CD4-positive, CD25-positive, alpha-beta regulatory T cell (primary cell): ENCODE data around the gene BCLAF1. TPM values are rescaled to one million over a fixed set of nuclear protein-coding genes. Genes with fewer than 3 reads are reported as not detected.

ENCODE experiments used
- ATAC-seq, 2 donors: fragments of 150-1000 bp; cut with Tn5 transposase; one replicate each; pipeline ENCODE4 v1.10.0; 2021; ENCODE audit warnings: low read depth in 2 of 2, moderate number of reproducible peaks in 2 of 2, moderate library complexity in 1 of 2
- DNase-seq, 3 donors: peaks; one replicate each; pipeline versions ENCODE4 v3.0.0 to v3.0.0-alpha.2; 2012 to 2022; ENCODE audit warnings: mixed read lengths in 1 of 3
- H3K27ac ChIP-seq: one replicate; pipeline ENCODE4 v1.7.0; 2013; ENCODE audit warnings: mild to moderate bottlenecking, low read length; ENCODE audit not compliant: insufficient read depth, poor library complexity, severe bottlenecking
- H3K27me3 ChIP-seq: one replicate; pipeline ENCODE4 v1.7.0; 2013; ENCODE audit warnings: low read length; ENCODE audit not compliant: control insufficient read depth, insufficient read depth
- H3K36me3 ChIP-seq: one replicate; pipeline ENCODE4 v1.7.0; 2013; ENCODE audit warnings: mild to moderate bottlenecking, low read length, moderate library complexity; ENCODE audit not compliant: control insufficient read depth, insufficient read depth
- H3K4me1 ChIP-seq: 2 replicates; pipeline ENCODE4 v1.7.0; 2013; ENCODE audit warnings: mild to moderate bottlenecking, low read length; ENCODE audit not compliant: insufficient read depth, control insufficient read depth, poor library complexity, severe bottlenecking
- H3K4me3 ChIP-seq: one replicate; pipeline ENCODE4 v1.7.0; 2013; ENCODE audit warnings: low read depth, mild to moderate bottlenecking, low read length, moderate library complexity
- H3K9me3 ChIP-seq, 2 experiments: 1 replicate in 1 of 2; 2 replicates in 1 of 2; pipeline ENCODE4 v1.7.0; 2013; ENCODE audit warnings: low read length in 2 of 2, mild to moderate bottlenecking in 1 of 2, moderate library complexity in 1 of 2; ENCODE audit not compliant: control insufficient read depth in 2 of 2
- H3K27ac Mint-ChIP-seq, 3 donors: one replicate each; pipeline ENCODE4 v1.8.0; 2020 to 2022; ENCODE audit warnings: mild to moderate bottlenecking in 3 of 3, mixed read lengths in 3 of 3, moderate library complexity in 2 of 3
- H3K27me3 Mint-ChIP-seq: one replicate; pipeline ENCODE4 v1.8.0; 2022; ENCODE audit warnings: mild to moderate bottlenecking, mixed read lengths
- H3K36me3 Mint-ChIP-seq: one replicate; pipeline ENCODE4 v1.8.0; 2020; ENCODE audit warnings: mixed read lengths
- H3K4me1 Mint-ChIP-seq, 4 donors: one replicate each; pipeline ENCODE4 v1.8.0; 2020 to 2022; ENCODE audit warnings: mixed read lengths in 4 of 4, mild to moderate bottlenecking in 1 of 4
- H3K4me3 Mint-ChIP-seq, 4 donors: one replicate each; pipeline ENCODE4 v1.8.0; 2020 to 2022; ENCODE audit warnings: mild to moderate bottlenecking in 4 of 4, mixed read lengths in 4 of 4, moderate library complexity in 3 of 4
- H3K9me3 Mint-ChIP-seq, 7 donors: one replicate each; pipeline ENCODE4 v1.8.0; 2020 to 2022; ENCODE audit warnings: mixed read lengths in 7 of 7, mild to moderate bottlenecking in 3 of 7, moderate library complexity in 2 of 7
- polyA plus RNA-seq, 4 donors: library from polyadenylated mRNA; unstranded; fragments of 300-500 nt; fragmentation: Illumina TruSeq; gene quantifications; one replicate each; pipeline ENCODE4 v1.2.3, GENCODE V29; 2021
- total RNA-seq: library from RNA; stranded (reverse); gene quantifications from one replicate; pipeline ENCODE4 v1.2.3, GENCODE V29; 2022

BCLAF1 gene
- total RNA-seq (429 TPM), polyA plus RNA-seq (100 to 1,000 TPM in 2 of 4 donors, 10 to 100 TPM in 2; 80.5 to 112 (median 97.3) TPM)

DNA sequence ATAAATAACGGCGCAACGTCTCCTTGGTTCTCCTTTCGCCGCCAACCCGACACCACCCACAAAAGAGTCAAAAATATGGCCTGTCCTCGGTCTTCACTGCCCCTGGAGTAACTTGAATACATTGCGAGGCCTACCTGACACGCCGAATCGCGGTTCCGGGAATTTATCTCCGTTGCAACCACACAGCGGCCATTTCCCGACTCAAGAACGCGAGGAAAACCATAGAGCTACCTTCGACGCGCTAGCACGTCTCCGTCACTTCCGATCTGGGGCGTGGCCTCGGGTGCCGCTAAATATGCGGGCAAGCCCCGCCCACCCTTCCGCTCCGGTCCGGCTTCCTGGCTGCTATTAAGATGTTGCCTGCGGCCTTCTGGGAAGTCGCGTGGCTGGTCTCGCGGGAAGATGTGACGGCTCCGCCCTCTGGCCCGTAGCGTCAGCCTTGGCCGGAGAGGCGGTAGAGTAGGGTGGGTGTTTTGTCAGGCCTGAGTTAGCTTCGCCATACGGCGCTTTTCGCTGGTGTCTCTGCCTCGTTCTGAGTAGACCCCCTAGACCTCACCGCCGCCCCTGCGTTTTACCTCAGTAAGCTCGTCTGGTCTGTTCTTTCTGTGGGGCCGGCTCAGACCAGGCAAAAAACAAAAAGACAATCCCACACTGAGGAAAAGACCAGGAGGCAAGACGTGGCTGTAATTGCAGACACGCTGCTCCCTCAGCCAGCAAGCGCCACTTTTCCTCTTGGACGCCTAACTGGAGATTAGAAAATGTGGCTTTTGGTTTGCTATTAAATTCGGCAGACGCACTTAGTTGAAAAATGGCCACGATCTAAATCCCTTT is at the start of gene BCLAF1:
BCLAF1 (minus strand) TSS at position 268 of the 831 bp plus-strand sequence. CDS start 9,980 bp downstream, outside the sequence.
- H3K27ac Mint-ChIP-seq = peak within 1 kb of the TSS; percentile 100
- Histone ChIP-seq H3K4me1 (peaks cover 52% of the 10 kb centered on the region), H3K27me3 (no peaks in the 10 kb centered on the region), H3K9me3 (no peaks in the 10 kb centered on the region), H3K27ac (peak within 1 kb of the TSS; percentile 100), H3K36me3 (no peaks in the 10 kb centered on the region), H3K4me3 (peak within 1 kb of the TSS; percentile 95)
- ATAC-seq (peak; percentile 77 to 79), DNase-seq (peak; percentile 99 to 100 (median 100))
- H3K9me3 Mint-ChIP-seq = peaks cover 0 to 3% (median 0%) of the 10 kb centered on the region in 7 donors
- H3K36me3 Mint-ChIP-seq = peaks cover 27% of the 10 kb centered on the region
- H3K4me1 Mint-ChIP-seq = peaks cover 16 to 56% (median 38%) of the 10 kb centered on the region in 4 donors
- peak within 1 kb of the TSS; percentile 92 to 100 (median 96) for H3K4me3 Mint-ChIP-seq
- peaks cover 17% of the 10 kb centered on the region for H3K27me3 Mint-ChIP-seq

DNA sequence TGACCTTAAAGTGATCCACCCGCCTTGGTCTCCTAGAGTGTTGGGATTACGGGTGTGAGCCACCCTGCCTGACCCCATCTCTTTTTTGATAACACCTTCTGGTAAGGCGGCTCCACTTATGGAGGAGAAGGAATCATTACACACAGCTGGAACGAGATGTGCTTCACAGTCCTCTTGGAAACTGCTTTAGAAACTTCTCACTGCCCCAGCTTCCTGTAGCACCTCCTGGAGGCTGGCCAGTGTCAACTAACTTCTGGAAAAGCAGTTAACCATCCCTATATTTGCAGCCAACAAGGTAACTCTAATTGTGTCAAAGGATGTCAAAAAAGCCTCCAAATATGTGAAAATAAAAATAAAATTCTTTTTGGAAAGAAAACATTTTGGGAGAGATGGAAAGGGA is 48.8 kb upstream of the BCLAF1 start:
- Histone ChIP-seq H3K27me3 (peaks cover 2% of the 10 kb centered on the region), H3K4me3 (no peak overlapping the region), H3K27ac (no peak overlapping the region), H3K9me3 (no peaks in the 10 kb centered on the region), H3K36me3 (no peaks in the 10 kb centered on the region), H3K4me1 (no peaks in the 10 kb centered on the region)
- Mint-ChIP-seq H3K27ac (no peak overlapping the region), H3K27me3 (peaks cover 6% of the 10 kb centered on the region), H3K4me3 (no peak overlapping the region), H3K36me3 (no peaks in the 10 kb centered on the region), H3K9me3 (peaks cover 0 to 1% (median 0%) of the 10 kb centered on the region in 7 donors), H3K4me1 (no peaks in the 10 kb centered on the region)
- ATAC-seq (no peak), DNase-seq (no peak)

DNA sequence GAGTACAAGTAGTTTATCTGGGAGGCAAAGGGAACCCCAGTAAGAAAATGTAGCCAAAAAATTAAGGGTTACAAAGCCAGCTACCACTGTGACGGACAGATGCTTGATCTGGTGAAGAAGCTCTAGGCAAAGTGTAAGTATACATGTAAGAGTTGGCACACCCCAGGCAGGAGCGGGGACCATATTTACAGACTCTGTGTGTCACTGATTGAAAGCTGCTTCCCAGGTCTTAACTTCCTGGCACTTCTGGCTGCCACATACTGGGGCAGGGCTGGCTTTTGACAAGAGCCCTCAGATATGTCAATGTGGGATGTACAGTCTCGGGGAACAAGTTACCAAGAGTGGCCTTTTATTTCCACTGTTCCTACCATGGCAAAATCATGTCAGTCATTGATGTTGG is 48.0 kb upstream of the BCLAF1 start:
- ATAC-seq (no peak), DNase-seq (no peak)
- no peaks in the 10 kb centered on the region for H3K4me1 ChIP-seq
- H3K4me3 Mint-ChIP-seq = no peak overlapping the region
- H3K27ac Mint-ChIP-seq = no peak overlapping the region
- H3K4me3 ChIP-seq = no peak overlapping the region
- no peaks in the 10 kb centered on the region for H3K4me1 Mint-ChIP-seq
- H3K27me3 ChIP-seq = peaks cover under 1% of the 10 kb centered on the region
- H3K36me3 ChIP-seq = no peaks in the 10 kb centered on the region
- H3K36me3 Mint-ChIP-seq = no peaks in the 10 kb centered on the region
- H3K27me3 Mint-ChIP-seq = peaks cover 6% of the 10 kb centered on the region
- H3K9me3 ChIP-seq = no peaks in the 10 kb centered on the region
- H3K9me3 Mint-ChIP-seq = peaks cover 0 to 1% (median 0%) of the 10 kb centered on the region in 7 donors
- H3K27ac ChIP-seq = no peak overlapping the region

DNA sequence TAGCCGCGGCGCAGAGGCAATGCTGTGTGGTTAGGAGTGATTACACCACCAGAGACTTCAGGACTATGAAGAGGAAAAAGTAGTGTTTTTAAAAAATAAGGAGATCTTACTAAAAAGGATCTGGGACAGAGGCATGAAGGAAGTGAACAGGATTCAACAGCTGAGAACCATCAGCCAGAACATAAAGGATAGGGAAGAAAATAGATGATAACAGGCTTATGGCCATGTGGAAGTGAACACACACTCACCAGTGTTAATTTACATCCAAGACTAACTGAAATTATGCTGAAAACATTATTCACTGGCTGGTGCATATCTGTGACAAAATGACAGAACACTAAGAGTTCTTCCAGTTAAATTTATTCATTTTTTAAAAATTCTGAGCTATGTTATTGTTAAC is 47.5 kb upstream of the BCLAF1 start:
- Histone ChIP-seq H3K9me3 (no peaks in the 10 kb centered on the region), H3K4me1 (no peaks in the 10 kb centered on the region), H3K4me3 (no peak overlapping the region), H3K36me3 (no peaks in the 10 kb centered on the region), H3K27me3 (peaks cover 3% of the 10 kb centered on the region), H3K27ac (no peak overlapping the region)
- Mint-ChIP-seq H3K9me3 (peaks cover 0 to 1% (median 0%) of the 10 kb centered on the region in 7 donors), H3K4me1 (no peaks in the 10 kb centered on the region), H3K36me3 (no peaks in the 10 kb centered on the region), H3K4me3 (no peak overlapping the region), H3K27me3 (peaks cover 6% of the 10 kb centered on the region), H3K27ac (no peak overlapping the region)
- DNase-seq = no peak
- ATAC-seq = no peak

GRCh38 chr6:136335736-136336363 is 46.2 kb upstream of the BCLAF1 start:
- Mint-ChIP-seq H3K27ac (no peak overlapping the region), H3K9me3 (peaks cover 0 to 1% (median 0%) of the 10 kb centered on the region in 7 donors), H3K4me1 (no peaks in the 10 kb centered on the region), H3K4me3 (no peak overlapping the region), H3K36me3 (no peaks in the 10 kb centered on the region), H3K27me3 (peaks cover 6% of the 10 kb centered on the region)
- H3K4me1 ChIP-seq = no peaks in the 10 kb centered on the region
- no peak overlapping the region for H3K4me3 ChIP-seq
- DNase-seq (no peak), ATAC-seq (no peak)
- H3K36me3 ChIP-seq = no peaks in the 10 kb centered on the region
- no peaks in the 10 kb centered on the region for H3K9me3 ChIP-seq
- H3K27me3 ChIP-seq = peaks cover 5% of the 10 kb centered on the region
- H3K27ac ChIP-seq = no peak overlapping the region

- peaks cover 5% of the 10 kb centered on the region for H3K27me3 ChIP-seq
- H3K4me3 ChIP-seq = no peak overlapping the region
- H3K36me3 Mint-ChIP-seq = no peaks in the 10 kb centered on the region
- H3K4me1 ChIP-seq = no peaks in the 10 kb centered on the region
- H3K27ac ChIP-seq = no peak overlapping the region
- DNase-seq (no peak), ATAC-seq (no peak)
- H3K4me3 Mint-ChIP-seq = no peak overlapping the region
- no peaks in the 10 kb centered on the region for H3K9me3 ChIP-seq
- H3K27ac Mint-ChIP-seq = peak overlapping the region in 1 of 3 donors; percentile 39
- no peaks in the 10 kb centered on the region for H3K4me1 Mint-ChIP-seq
- no peaks in the 10 kb centered on the region for H3K36me3 ChIP-seq
- peaks cover 6% of the 10 kb centered on the region for H3K27me3 Mint-ChIP-seq
- peaks cover 0 to 1% (median 0%) of the 10 kb centered on the region in 7 donors for H3K9me3 Mint-ChIP-seq
Measured at GRCh38 chr6:136334853-136335252, 45.2 kb upstream of the BCLAF1 start.

GRCh38 chr6:136334465-136334846 is 44.8 kb upstream of the BCLAF1 start:
- H3K27me3 Mint-ChIP-seq = peaks cover 8% of the 10 kb centered on the region
- no peaks in the 10 kb centered on the region for H3K36me3 ChIP-seq
- no peak overlapping the region for H3K27ac ChIP-seq
- H3K9me3 ChIP-seq = no peaks in the 10 kb centered on the region
- H3K4me1 ChIP-seq = no peaks in the 10 kb centered on the region
- ATAC-seq (no peak), DNase-seq (no peak)
- no peaks in the 10 kb centered on the region for H3K4me1 Mint-ChIP-seq
- H3K36me3 Mint-ChIP-seq = no peaks in the 10 kb centered on the region
- peaks cover 0 to 1% (median 0%) of the 10 kb centered on the region in 7 donors for H3K9me3 Mint-ChIP-seq
- H3K4me3 Mint-ChIP-seq = no peak overlapping the region
- no peak overlapping the region for H3K27ac Mint-ChIP-seq
- H3K27me3 ChIP-seq = peaks cover 5% of the 10 kb centered on the region
- no peak overlapping the region for H3K4me3 ChIP-seq
